ENCODE results near the gene TACC3. TPM values are rescaled to one million over a fixed set of nuclear protein-coding genes. Genes with fewer than 3 reads are reported as not detected.

The TACC3 gene
- polyA plus RNA-seq, 3 donors: 1.9 to 16.8 (median 7.1) TPM

DNA sequence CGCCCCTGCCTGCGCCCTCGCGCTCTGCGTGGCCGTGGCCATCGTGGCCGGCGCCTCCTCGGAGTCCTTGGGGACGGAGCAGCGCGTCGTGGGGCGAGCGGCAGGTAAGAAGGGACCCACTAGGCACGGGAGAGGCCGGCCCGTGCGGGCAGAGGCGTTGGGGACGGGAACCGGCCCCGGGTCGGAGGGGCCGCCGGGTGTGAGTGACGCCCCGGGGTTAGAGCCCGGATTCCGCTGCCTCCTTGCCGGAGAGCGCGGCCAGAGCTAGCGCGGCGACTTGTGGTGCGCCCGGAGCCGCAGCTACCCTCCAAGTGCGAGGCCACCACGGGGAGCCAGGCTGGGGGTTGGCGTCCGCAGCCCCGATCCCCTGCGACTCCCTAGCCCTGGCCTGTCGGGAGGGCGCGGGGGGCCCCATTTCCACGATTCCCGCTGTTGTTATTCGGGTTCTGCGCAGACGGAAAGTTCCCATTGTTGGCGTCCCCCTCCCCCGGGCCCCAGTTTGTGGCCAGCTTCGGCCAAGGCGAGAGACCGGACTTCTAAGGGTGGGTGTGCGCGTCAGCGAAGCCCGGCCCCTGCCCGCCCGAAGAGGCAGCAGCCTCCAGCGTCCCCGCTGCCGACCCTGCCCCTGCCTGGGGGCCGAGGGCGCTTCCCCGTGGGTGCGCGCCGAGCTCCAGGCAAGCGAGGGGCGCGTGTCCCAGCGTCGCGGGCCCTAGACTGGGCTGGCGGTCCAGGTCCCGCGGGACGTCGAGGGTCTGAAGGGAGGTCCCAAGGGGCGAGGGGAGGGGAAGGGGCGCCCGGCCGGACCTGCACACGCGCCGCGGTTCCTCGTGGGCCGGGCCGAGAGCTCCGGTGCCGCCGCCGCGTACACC lies 72.9 kb downstream of the TACC3 start:
- WGBS, 3 donors: 1% methylated on average over 74 to 101 of the region's 101 CpGs
- no peak overlapping the region for H3K27ac ChIP-seq (ENCODE audit: low read depth, low read length)

Other genes with a start within 250 kb of the TACC3 start
- gene FAM53A, start 37.2 kb upstream of the TACC3 start, polyA plus RNA-seq: 1 to 10 TPM; 1.2 to 2.1 (median 1.5) TPM
- gene SLBP, start 9.2 kb upstream of the TACC3 start, polyA plus RNA-seq: 10 to 100 TPM; 13.8 to 31.2 (median 24.1) TPM
- gene TMEM129, start 198 bp upstream of the TACC3 start, polyA plus RNA-seq: 10 to 100 TPM; 23.7 to 31.8 (median 30.3) TPM
- 10 to 100 TPM in 1 of 3 donors, 1 to 10 TPM in 2; 1.9 to 28.9 (median 2.8) TPM for gene FGFR3, start 71.8 kb downstream of the TACC3 start, polyA plus RNA-seq
- 10 to 100 TPM; 14.2 to 45.8 (median 19.9) TPM for gene LETM1, start 134.6 kb downstream of the TACC3 start, polyA plus RNA-seq
- gene NSD2, start 149.9 kb downstream of the TACC3 start, polyA plus RNA-seq: 10 to 100 TPM in 1 of 3 donors, 1 to 10 TPM in 2; 7.3 to 12.0 (median 9.8) TPM

All from adipose tissue (tissue), 3 donors.